GM12891 (cell line): ENCODE data around the gene TP53BP2.

Experiments used
- PAX5 ChIP-seq: IDR thresholded peaks from 2 replicates; pipeline ENCODE4 v1.6.1; 2011; ENCODE audit warnings: low read length, moderate library complexity, mild to moderate bottlenecking; ENCODE audit not compliant: insufficient read depth, severe bottlenecking
- POLR2A ChIP-seq: IDR thresholded peaks from 2 replicates; pipeline ENCODE4 v1.6.1; 2011; ENCODE audit warnings: low read depth, low read length, control low read depth
- POLR2AphosphoS5 ChIP-seq: IDR thresholded peaks from 2 replicates; pipeline ENCODE4 v1.6.1; 2011; ENCODE audit warnings: low read depth, low read length, control low read depth
- POU2F2 ChIP-seq: IDR thresholded peaks from 2 replicates; pipeline ENCODE4 v1.6.1; 2011; ENCODE audit warnings: low read depth, mild to moderate bottlenecking, control low read depth, low read length, moderate library complexity
- SPI1 ChIP-seq: IDR thresholded peaks from 2 replicates; pipeline ENCODE4 v1.6.1; 2011; ENCODE audit warnings: low read depth, low read length, control low read depth
- TAF1 ChIP-seq: IDR thresholded peaks from 2 replicates; pipeline ENCODE4 v1.6.1; 2011; ENCODE audit warnings: low read depth, low read length, control low read depth

DNA sequence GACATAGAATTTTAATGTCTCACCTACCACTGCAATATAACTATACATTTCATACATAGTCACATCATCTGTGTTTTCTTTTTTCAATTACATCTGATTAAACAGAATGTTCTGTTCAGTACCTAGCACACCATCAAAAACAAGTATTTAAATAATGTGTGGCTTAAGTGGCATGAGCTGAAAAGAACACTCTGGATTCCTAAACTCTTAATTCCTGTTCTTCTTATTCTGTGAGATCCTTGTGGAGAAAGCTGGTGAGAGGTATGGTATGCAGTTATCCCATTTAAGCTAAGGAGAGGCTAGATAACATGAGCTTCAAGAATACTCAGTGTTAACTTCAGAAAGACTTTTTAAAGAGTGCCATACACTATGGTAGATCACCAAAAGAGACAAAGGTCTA lies 5.5 kb downstream of the TP53BP2 start:
- TF ChIP-seq SPI1: no peak
- no peak for TF ChIP-seq POLR2AphosphoS5
- TF ChIP-seq POLR2A: no peak
- no peak for TF ChIP-seq TAF1
- no peak for TF ChIP-seq POU2F2
- TF ChIP-seq PAX5: no peak
